Muscle layer of duodenum (tissue), 2 donors: ENCODE measurements around the gene CCDC87.
"Not testable (repeated sequence)": the region's sequence is repeated elsewhere in the genome, so short reads cannot be mapped to it uniquely, and the experiment has no call there.

Experiments used
- H3K27ac ChIP-seq: one replicate; pipeline ENCODE4 v1.7.0; 2013; ENCODE audit warnings: mild to moderate bottlenecking, low read length
- H3K27me3 ChIP-seq: one replicate; pipeline ENCODE4 v1.7.0; 2013; ENCODE audit warnings: low read depth, mild to moderate bottlenecking, control low read depth, low read length
- H3K36me3 ChIP-seq, 2 donors: one replicate each; pipeline ENCODE4 v1.7.0; 2013; ENCODE audit warnings: low read length in 2 of 2, control low read depth in 1 of 2, mild to moderate bottlenecking in 1 of 2; ENCODE audit not compliant: insufficient read depth in 2 of 2, control insufficient read depth in 1 of 2
- H3K4me1 ChIP-seq, 2 donors: one replicate each; pipeline ENCODE4 v1.7.0; 2013; ENCODE audit warnings: low read length in 2 of 2, mild to moderate bottlenecking in 2 of 2, control low read depth in 1 of 2, moderate library complexity in 1 of 2; ENCODE audit not compliant: insufficient read depth in 2 of 2, control insufficient read depth in 1 of 2
- H3K4me3 ChIP-seq, 2 donors: one replicate each; pipeline ENCODE4 v1.7.0; 2013; ENCODE audit warnings: low read length in 2 of 2, low read depth in 1 of 2, mild to moderate bottlenecking in 1 of 2
- H3K9me3 ChIP-seq, 2 donors: one replicate each; pipeline ENCODE4 v1.7.0; 2013; ENCODE audit warnings: low read length in 2 of 2, control low read depth in 1 of 2, mild to moderate bottlenecking in 1 of 2; ENCODE audit not compliant: control insufficient read depth in 1 of 2
- donor health status: healthy.

Gene CCDC87

DNA sequence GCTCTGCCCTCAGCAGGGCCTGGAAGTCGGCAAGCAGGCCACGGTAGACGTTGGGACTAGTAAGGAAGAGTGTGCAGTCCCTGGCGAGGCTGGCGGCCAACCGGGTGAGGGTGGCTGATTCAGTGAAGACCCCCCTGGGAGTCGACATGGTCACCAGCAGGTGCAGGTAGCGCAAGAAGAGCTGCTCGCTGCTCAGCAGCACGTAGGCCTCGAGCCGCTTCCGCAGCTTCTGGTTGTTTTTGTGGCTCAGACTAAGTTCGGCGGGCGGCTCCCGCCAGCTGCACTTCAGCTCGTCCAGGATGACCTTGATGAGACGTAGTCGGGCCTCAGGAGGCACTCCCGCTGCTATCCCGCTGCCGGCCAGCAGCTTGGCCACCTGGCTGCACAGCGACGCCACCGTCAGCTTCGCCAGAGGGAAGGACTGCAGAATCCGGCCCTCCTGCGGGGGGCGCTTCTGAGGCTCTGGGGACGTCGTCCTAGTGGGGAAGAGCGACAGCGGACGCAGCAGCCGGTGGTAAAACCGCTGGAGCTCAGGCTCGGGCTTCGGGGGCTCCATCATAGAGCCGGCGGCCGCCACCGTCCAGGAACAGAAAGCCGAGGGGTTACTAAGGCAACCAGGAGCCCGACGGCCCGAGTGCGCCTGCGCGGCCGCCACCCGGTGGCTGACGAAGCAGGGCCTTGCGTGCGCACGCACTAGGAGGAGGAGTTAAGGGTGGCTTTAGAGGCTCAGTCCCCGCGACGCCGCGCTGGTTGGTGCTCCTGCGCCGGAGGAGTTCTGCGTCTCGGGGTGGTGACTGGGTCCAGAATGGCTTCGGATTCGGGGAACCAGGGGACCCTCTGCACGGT lies at the start of gene CCDC87, which contains the start of gene CCS:
Gene CCDC87, minus strand, starts transcription at position 607 of the 846 bp plus-strand sequence. Its CDS starts 48 bp downstream, at position 559.
Gene CCS, plus strand, starts transcription at position 729 of the 846 bp plus-strand sequence. Its CDS starts 77 bp downstream, at position 806.
- Histone ChIP-seq H3K27me3 (no peaks in the 10 kb centered on the region), H3K36me3 (no peaks in the 10 kb centered on the region), H3K4me1 (peaks cover 5 to 32% of the 10 kb centered on the region in 2 donors), H3K4me3 (peak within 1 kb of the TSS; percentile 64 to 92), H3K9me3 (no peaks in the 10 kb centered on the region), H3K27ac (peak within 1 kb of the TSS; percentile 79)

DNA sequence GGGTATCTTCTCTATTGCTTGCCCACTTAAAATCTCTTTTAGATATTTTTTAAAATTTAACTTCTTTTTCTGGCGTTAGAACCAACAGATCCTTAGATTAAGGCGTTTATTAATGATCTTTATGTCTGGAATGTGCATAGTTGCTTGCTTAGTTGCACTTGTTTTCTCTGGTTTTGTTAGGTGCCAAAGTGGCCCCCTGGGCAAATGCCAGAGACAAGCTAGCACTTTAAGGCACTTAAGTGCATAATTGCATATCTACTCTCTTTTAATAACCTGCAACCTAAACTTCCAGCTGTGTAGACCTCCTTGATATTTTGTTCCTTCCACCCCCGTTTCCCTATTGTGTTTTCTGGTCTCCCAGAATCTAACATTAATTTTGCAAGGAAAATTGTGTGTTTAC lies 49.0 kb upstream of the CCDC87 start:
- peaks cover 46 to 58% of the 10 kb centered on the region in 2 donors for H3K36me3 ChIP-seq
- no peak overlapping the region for H3K27ac ChIP-seq
- no peaks in the 10 kb centered on the region for H3K27me3 ChIP-seq
- H3K9me3 ChIP-seq = no peaks in the 10 kb centered on the region
- peaks cover 47 to 88% of the 10 kb centered on the region in 2 donors for H3K4me1 ChIP-seq
- H3K4me3 ChIP-seq = peak overlapping the region; percentile 58 to 93

DNA sequence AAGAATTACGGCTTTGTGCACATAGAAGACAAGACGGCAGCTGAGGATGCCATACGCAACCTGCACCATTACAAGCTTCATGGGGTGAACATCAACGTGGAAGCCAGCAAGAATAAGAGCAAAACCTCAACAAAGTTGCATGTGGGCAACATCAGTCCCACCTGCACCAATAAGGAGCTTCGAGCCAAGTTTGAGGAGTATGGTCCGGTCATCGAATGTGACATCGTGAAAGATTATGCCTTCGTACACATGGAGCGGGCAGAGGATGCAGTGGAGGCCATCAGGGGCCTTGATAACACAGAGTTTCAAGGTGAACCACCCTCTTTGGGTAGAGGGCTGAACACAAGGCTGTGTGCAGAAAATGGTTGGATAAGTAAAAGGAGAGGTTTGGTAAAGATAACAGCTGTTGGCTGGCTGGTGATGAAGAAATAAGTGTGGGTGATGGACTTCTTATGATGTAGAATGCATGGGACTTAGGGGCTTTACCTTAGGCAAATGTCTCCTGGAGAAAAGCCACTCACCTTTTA lies 47.0 kb upstream of the CCDC87 start:
- H3K9me3 ChIP-seq, H3K27me3 ChIP-seq: not testable (repeated sequence)
- peaks cover 29 to 38% of the 10 kb centered on the region in 2 donors for H3K36me3 ChIP-seq
- peaks cover 40 to 69% of the 10 kb centered on the region in 2 donors for H3K4me1 ChIP-seq
- H3K4me3 ChIP-seq = peak overlapping the region; percentile 93 to 98
- peak overlapping the region; percentile 10 for H3K27ac ChIP-seq

DNA sequence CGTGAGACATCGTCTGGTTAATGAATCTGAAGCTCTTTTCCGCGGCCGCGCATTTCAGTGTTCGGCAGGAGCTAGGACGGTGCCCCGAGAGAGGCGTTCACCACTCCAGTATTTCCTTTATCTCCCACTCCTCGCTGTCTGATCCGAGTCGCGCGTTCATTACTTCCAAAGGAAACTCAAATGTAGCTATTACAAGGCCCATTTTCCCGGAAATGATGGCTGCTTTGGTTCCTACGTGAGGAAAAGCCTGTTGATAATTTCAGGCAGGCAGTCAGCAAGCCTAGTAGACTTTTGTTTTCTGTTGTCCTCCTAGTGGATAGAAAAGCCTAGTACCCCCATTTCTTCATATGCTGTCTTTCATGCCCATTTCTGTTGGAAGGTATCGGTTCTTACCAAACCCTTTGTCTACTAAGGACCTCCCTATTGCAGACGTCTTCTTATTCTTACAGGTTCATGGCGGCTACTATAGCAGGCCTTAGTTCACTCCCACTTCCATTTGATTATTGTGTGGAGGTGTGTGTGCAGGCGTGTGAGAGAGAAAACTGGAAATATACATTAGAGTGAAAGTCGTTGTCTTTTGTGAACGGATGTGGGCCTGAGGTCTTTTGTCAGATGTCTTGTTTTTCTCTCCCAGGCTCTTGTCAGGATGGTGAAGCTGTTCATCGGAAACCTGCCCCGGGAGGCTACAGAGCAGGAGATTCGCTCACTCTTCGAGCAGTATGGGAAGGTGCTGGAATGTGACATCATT lies 46.4 kb upstream of the CCDC87 start:
- Histone ChIP-seq H3K4me3 (peak overlapping the region; percentile 93 to 98), H3K27me3 (no peaks in the 10 kb centered on the region), H3K27ac (peak overlapping the region; percentile 96), H3K4me1 (peaks cover 34 to 62% of the 10 kb centered on the region in 2 donors), H3K9me3 (no peaks in the 10 kb centered on the region), H3K36me3 (peaks cover 23 to 32% of the 10 kb centered on the region in 2 donors)

DNA sequence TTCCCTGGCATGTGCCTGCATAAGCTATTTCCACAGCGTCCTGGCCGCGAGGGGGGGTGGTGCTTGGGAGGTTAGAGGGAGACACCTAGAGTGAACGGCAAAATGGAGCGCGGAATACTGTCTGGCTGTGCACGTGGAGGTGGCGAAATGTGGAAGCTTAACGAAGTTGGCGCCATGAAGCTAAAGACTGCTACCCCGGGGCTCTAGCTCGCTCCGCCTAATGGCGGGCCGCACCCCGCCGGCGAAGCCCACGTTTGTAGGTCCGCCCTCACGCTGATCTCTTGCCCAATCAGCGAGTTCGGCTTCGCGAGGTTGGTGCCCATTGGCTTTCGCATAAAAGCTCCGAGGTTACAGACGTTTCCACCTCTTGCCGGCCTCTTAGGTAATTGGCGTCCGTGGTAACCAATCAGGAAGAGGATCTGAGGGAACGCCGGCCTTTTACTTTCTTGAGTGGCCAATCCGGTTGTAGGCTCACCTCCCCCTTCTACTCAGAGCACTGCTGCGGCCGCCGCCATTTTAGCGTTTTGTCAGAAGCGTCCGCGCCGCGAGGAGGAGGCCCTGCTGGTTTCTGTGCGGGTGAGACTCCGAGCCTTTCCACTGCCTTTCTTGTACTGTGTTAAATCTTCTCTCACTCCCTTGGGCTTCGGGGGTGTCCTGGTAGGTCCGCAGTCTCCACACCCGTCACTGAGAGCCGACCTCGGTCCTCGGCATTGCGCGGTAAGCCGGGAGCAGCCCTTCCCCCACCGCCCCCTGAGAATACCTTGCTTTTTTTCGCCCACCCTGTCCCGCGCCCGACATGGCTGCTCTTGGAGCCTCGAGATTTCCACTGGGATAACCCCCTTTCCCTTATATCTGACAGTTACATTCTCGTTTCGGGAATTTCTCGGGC lies 45.6 kb upstream of the CCDC87 start, which contains the start of gene RBM4:
Gene RBM4, plus strand, starts transcription at position 527 of the 889 bp plus-strand sequence. CDS start 1,009 bp downstream, outside the sequence.
- H3K4me1 ChIP-seq = peaks cover 29 to 54% of the 10 kb centered on the region in 2 donors
- peaks cover 15 to 24% of the 10 kb centered on the region in 2 donors for H3K36me3 ChIP-seq
- no peaks in the 10 kb centered on the region for H3K27me3 ChIP-seq
- peak within 1 kb of the TSS; percentile 96 for H3K27ac ChIP-seq
- H3K9me3 ChIP-seq = no peaks in the 10 kb centered on the region
- H3K4me3 ChIP-seq = peak within 1 kb of the TSS; percentile 93 to 98

- H3K27ac ChIP-seq = peak overlapping the region; percentile 78
- no peaks in the 10 kb centered on the region for H3K9me3 ChIP-seq
- H3K4me3 ChIP-seq = peak overlapping the region; percentile 66 to 93
- H3K4me1 ChIP-seq = peaks cover 22 to 47% of the 10 kb centered on the region in 2 donors
- no peaks in the 10 kb centered on the region for H3K27me3 ChIP-seq
- peaks cover 12 to 16% of the 10 kb centered on the region in 2 donors for H3K36me3 ChIP-seq
These were observed 44.8 kb upstream of the CCDC87 start for GRCh38 chr11:66637557-66638176.

DNA sequence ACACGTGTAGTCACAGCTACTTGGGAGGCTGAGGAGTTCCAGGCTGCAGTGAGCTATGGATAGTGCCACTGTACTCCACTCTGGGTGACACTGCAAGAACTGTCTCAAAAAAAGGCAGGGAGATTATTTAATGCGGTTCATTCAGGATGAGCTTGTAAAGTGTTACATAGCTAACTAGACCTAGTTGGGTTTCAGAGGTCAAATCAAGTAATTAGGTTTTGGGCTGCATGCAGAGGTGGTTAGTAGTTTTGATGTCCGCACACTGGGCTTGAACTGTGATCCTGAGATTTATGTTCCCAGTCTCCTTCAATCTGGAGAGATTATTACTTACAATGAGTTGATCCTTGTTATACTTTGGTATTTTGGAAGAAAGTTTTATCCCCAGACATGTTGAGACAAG lies 43.5 kb upstream of the CCDC87 start:
- Histone ChIP-seq H3K27ac (no peak overlapping the region), H3K36me3 (peaks cover 12 to 16% of the 10 kb centered on the region in 2 donors), H3K4me3 (no peak overlapping the region), H3K27me3 (no peaks in the 10 kb centered on the region), H3K4me1 (peaks cover 17 to 38% of the 10 kb centered on the region in 2 donors), H3K9me3 (no peaks in the 10 kb centered on the region)

DNA sequence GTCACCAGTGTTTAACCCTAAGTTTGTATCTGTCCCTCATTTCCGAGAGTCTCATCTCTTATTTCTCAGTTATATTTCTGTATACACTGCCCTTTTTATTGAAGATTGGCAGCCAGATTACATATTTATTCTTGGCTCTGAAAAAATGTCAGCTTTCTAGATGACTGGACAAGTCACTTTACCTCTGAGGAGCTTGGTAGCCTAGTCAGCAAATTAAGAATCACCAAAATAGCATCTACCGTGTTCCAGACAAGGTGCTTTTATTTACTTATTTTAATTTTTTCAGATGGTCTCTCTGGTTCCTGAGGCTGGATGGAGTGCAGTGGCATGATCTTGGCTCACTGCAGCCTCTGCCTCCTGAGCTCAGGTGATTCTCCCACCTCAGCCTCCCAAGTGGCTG lies 40.1 kb upstream of the CCDC87 start:
- no peak overlapping the region for H3K4me3 ChIP-seq
- H3K9me3 ChIP-seq = no peaks in the 10 kb centered on the region

DNA sequence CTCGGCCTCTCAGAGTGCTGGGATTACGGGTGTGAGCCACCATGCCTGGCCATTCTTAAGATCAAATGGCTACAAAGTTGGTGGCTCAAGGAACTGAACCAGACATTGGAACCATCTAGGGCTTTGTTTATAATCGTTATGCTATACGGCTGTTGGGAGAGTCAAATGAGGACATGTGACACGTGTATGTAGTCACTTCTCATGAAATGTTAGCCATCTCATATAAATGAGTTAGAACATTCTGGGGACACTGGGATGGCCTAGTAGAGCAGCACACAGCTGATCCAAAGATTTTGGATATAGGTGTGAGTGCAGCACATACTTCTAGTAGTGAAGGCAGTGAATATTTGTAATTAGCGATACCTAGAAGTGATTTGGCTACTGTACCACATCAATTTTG lies 39.0 kb upstream of the CCDC87 start:
- peaks cover 11 to 26% of the 10 kb centered on the region in 2 donors for H3K36me3 ChIP-seq
- no peaks in the 10 kb centered on the region for H3K27me3 ChIP-seq
- no peak overlapping the region for H3K4me3 ChIP-seq
- H3K27ac ChIP-seq = no peak overlapping the region
- H3K4me1 ChIP-seq = peaks cover 0 to 4% of the 10 kb centered on the region in 2 donors
- H3K9me3 ChIP-seq = no peaks in the 10 kb centered on the region

More for the DNA sequence above, 40.1 kb upstream of the CCDC87 start:
- H3K4me1 ChIP-seq = peaks cover 0 to 14% of the 10 kb centered on the region in 2 donors
- H3K27ac ChIP-seq = no peak overlapping the region
- H3K27me3 ChIP-seq = no peaks in the 10 kb centered on the region
- peaks cover 2 to 15% of the 10 kb centered on the region in 2 donors for H3K36me3 ChIP-seq

DNA sequence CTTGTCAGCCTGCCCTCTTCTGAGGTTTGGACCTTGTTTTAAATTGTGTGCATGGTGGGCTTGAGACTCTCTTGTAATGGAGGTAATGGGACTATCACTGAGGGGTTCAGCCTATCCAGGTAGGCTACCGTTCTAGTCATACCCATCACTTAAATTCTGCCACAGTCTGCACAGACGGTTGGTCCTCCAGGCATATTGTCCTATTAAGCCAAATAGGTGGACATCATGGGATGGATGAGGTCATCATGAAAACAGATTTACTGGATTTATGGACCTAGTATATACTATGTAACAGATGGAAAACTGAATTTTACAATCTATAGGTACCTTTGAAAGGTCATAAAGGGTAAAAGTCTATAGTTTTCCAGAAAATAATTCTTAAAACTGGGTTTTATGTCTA lies 36.5 kb upstream of the CCDC87 start:
- H3K36me3 ChIP-seq = peaks cover 36 to 49% of the 10 kb centered on the region in 2 donors
- no peaks in the 10 kb centered on the region for H3K9me3 ChIP-seq
- peaks cover 0 to 22% of the 10 kb centered on the region in 2 donors for H3K4me1 ChIP-seq
- no peaks in the 10 kb centered on the region for H3K27me3 ChIP-seq
- no peak overlapping the region for H3K4me3 ChIP-seq
- no peak overlapping the region for H3K27ac ChIP-seq
